HT-29 (cell line): ENCODE data around the gene WDR37. TPM values are rescaled to one million over a fixed set of nuclear protein-coding genes. Genes with fewer than 3 reads are reported as not detected.
"Not testable (repeated sequence)": the region's sequence is repeated elsewhere in the genome, so short reads cannot be mapped to it uniquely, and the experiment has no call there.

Experiments used
- DNase-seq: peaks from one replicate; pipeline ENCODE4 v3.0.0-alpha.2; 2015; ENCODE audit warnings: low spot score
- total RNA-seq: library from RNA; depleted of rRNA; stranded (reverse); fragments of >200 nt; shearing (Covaris generic); gene quantifications from 2 replicates; pipeline ENCODE4 v1.2.3, GENCODE V29; 2014

WDR37 gene
- total RNA-seq, 1 experiment from 2014 or later: 7.2 TPM

DNA sequence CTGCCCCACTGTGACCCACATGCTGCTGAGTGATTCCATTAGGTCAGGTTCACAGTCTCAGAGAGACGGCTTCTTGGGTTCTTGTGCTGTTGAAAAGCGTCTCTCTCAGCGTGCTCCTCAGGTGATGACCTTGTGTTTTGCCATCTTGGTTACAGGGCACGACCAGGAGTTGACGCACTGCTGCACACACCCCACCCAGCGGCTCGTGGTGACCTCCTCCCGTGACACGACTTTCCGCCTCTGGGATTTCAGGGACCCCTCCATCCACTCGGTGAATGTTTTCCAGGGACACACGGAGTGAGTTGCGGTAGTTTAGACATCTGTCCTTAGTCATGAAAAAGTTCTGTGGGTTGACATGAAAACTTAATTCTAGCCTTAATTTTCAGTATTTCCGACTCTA, 48.8 kb downstream of the WDR37 start:
- DNase-seq: no peak

GRCh38 chr10:1107004-1107403, 50.8 kb downstream of the WDR37 start:
- DNase-seq: no peak

GRCh38 chr10:1107679-1108078, 51.5 kb downstream of the WDR37 start:
- DNase-seq: peak; percentile 33

DNA sequence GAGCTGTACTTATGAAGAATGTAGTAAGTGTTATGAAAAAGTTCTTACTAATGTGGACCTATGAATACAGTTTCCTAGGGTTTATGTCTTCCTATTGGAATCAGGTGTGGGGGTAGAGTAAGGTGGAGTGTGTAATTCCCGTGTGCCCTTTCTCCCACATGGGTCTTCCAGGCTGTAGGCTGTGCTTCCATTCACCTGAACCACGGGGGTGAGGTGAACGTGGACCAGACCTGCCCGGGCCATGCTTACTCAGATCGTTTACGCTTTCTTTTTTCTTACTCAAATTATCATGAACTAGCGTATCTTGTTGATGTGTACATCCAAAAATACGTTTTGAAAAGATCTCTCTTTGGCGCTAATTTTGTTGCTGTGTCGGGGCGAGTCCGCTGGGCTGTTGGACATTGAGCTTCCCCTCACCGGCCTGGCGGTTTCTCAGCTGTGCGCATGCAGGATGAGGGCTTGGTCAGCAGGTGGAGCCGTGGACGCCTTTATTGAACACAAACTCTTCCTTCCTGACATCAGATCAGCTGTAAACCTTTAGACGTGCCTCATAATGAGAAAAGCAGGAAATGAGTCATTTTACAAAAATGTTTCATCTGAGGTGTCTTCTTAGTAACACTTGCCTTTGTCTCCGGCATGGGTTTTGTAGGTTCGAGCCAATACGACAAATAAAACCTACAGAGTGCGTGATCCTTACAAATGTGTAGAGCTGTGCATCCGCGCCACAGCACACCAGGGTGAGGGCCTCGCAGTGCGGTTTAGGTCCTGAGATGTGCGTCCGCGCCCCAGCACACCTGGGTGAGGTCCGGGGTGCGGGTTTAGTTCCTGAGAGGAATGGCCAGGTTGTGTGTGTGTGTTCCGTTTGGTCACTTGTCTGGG, 53.8 kb downstream of the WDR37 start:
- peak; percentile 84 for DNase-seq

DNA sequence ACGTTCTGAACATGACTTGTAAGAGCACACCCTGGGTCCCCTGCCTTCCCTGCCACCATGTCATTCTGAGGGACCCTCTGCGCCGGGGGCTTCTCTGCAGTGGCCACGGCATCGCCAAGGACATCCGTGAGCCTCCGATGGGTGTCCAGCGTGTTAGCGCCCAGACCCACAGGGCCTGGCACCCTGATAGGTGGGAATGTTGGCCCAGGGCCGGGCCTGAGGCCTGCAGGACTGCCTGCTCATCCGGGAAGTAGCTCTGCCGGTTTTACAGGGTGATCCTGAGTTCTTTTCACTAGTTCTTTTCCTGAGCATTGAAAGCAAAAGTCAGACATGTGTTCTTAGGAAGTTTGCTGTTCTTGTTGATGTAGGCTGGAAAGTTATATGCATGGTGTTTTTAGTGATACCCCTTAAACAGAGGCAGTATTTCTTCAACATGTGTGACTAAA, 54.5 kb downstream of the WDR37 start:
- DNase-seq: peak; percentile 56

- DNase-seq: no peak
Observed at GRCh38 chr10:1114315-1114714, 58.1 kb downstream of the WDR37 start.

DNA sequence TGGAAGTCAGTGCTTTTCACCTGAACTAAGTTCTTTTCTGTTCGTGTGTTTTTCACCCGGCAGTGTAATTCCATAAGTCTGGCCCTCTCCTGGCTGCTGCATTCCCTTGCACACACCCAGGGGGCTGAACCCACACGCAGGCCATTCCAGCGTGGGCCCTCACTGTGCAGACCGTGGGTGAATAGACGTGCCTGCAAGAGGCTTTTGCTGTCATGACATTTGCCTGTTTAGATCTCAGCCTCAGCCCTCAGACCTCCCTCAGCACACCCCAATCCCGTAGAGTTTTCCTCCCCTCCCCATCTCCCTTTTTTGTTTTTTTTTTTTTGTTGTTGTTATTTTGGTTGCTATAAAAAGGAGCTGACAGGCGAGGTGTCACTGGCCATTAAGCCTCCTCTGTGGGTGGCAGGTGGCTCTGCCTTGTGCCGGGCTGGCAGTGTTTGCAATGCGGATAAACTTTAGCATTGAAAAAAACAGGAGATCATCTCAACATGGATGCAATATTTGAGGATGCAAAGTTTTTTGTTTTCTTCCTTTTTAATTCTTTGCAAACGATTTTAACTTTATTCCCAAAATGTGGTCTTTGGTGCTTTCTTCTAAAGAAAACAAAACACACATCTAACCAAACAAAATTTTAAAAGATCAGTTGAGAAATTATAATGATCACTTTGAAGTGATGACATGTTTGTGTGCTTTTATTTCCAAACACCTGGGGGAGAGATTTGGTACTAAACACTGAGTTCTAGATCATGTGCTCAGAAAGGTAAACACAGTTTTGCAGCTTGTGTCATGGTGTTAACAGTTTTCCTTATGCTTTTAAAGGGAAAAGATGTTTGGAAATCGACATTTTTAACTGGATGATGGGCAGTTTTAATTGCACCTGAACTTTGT, 58.8 kb downstream of the WDR37 start:
- DNase-seq: no peak

GRCh38 chr10:1115607-1115955, 59.4 kb downstream of the WDR37 start:
- no peak for DNase-seq

DNA sequence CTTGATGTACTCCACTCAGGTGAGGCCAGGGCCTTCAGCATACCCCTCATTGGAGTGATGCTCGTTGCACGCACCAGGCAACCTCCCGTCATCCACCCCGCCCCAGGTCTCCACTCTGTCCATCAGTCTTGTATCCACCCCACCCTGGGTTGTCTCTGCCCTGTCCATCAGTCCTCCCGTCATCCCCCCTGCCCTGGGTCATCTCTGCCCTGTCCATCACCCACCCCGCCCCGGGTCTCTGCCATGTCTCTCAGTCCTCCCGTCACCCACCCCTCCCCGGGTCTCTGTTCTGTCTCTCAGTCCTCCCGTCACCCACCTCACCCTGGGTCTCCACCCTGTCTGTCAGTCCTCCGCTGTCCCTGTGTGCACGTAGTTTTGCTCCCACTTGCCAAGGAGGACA, 59.9 kb downstream of the WDR37 start:
- DNase-seq: no peak

DNA sequence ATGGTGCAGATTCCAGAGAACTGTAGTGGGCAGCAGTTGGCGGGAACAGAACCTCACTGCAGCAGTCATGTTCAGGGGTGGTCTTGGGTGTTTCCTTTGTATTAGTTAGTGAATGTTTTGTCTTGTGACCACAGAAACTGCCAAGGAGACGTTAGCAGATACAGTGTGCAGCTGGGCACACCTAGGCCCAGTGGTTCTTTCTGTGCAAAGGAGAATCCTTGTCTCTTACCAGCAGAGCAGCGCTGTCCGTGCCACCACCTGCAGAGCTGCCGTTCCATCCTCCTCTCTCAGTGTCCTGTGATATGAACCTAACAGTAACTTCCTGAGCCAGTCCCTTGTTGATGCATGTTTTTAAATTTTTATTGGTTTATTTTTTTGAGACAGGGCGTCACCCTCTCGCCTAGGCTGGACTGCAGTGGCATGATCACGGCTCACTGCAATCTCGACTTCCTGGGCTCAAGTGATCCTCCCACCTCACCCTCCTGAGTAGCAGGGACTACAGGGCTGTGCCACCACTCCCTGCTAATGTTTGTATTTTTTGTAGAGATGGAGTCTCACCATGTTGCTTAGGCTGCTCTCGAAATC, 60.6 kb downstream of the WDR37 start:
- DNase-seq: no peak

DNA sequence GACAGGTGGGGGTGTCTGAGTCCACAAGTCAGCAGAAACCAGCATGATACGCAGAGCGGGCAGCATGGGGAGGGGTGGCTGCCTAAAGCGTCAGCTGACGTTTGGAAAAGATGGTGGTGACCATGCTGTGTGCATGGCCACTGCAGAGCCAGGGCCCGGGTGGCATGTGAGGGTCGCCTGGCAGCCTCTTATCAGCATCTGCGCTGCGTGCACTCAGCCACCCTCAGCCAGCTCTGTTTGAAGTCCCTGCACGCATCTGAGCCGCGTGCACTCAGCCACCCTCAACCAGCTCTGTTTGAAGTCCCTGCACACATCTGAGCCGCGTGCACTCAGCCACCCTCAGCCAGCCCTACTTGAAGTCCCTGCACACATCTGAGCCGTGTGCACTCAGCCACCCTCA, 61.5 kb downstream of the WDR37 start:
- DNase-seq: no peak

DNA sequence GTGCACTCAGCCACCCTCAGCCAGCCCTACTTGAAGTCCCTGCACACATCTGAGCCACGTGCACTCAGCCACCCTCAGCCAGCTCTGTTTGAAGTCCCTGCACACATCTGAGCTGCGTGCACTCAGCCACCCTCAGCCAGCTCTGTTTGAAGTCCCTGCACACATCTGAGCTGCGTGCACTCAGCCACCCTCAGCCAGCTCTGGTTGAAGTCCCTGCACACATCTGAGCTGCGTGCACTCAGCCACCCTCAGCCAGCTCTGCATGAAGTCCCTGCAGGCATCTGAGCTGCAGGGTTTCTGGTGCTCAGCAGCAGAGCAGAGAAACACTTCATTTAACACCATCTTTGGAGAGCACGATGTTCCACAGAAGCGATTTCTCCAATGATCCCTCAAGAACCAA, 62.1 kb downstream of the WDR37 start:
- not testable (repeated sequence) for DNase-seq

GRCh38 chr10:1119027-1119426, 62.8 kb downstream of the WDR37 start:
- no peak for DNase-seq

GRCh38 chr10:1119501-1119900, 63.3 kb downstream of the WDR37 start:
- no peak for DNase-seq

DNA sequence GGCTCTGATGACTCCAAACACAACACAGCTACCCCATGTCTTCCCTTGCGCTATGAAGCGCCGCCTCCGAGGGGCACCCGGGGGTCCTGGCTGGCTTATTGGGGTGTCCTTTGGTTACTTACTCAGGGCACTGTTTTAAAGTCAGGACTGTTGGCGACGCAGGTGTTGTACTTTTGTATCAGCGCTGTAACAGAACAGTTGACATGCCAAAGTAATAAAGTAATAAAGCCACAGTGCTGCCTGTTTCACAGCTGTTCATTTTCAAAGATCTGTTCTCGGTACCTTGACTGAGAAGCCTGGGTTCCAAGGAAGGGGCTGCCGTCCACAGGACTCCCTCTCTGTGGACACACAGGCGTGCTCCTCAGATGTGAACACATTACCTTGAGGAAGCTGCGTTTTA, 64.1 kb downstream of the WDR37 start:
- DNase-seq: no peak

- no peak for DNase-seq
Observed at GRCh38 chr10:1120801-1121211, 64.6 kb downstream of the WDR37 start.

DNA sequence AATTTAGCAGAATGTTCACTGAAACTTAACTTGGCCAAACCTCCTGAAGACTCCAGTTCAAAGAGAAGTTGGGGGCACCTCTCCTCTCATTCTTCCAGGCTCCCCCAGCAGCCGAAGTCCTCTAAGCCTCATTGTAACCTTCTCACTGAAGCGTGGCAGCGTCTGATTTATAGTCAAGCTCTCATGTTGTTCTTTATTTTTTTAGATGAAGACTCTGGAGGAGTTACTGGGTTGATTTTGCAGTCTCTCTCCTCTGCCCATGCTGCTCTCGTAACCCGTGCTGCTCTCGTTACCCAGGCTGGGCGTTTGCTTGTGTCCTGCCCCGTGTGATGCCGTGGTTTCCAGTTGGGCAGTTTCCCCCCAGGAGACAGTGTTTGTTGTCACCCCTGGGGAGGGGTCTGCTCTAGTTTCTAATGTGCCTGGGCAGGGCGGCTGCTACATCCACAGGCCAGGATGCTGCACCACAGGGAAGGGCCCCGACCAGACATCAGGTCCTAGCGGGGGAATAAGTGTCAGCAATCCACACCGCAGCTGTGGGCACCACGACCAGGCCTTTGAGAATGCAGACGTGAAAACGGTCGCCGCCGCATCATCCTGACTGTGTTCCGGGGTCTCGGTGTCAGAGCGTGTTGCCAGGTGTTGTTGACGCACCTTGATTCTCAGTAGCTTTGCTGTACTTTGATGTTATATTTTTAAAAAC, 65.2 kb downstream of the WDR37 start:
- DNase-seq: no peak

DNA sequence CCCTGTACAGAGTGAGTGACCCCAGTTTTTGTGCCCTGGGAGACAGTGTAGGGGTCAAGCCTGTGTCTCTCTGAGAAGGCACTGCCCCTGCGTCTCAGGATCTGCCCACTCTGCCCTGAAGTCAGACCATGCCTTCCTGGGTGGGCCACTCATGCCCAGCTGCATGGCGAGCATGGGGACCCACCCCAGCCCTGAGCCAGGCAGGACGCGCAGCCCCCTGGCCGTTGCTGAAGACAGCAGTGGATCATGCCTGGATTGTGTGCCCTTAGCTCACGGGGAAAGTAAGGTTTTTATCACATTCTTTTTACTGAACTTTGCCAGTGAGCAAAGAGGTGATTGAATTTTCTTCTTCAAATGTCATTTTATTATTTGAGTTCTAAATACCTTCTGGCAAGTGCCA, 66.2 kb downstream of the WDR37 start:
- no peak for DNase-seq

- no peak for DNase-seq
Observed at GRCh38 chr10:1123198-1123597, 67.0 kb downstream of the WDR37 start.

DNA sequence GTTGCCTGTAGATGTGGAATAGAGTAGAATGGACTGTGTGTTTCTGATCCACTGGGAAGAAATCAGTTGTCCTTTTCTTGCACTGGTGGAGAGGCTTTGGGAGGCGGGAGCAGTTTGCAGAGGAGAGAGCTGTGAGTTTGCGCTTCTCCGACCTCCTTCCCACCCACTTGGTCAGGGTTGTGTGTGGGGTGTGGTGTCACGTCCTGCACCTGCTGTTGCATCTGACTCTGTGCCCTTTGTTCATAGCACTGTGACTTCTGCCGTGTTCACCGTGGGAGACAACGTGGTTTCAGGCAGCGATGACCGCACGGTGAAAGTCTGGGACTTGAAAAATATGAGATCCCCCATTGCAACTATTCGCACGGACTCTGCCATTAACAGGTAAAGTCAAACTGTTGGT, 67.8 kb downstream of the WDR37 start:
- DNase-seq: no peak

GRCh38 chr10:1124796-1125195, 68.6 kb downstream of the WDR37 start:
- DNase-seq: no peak

- DNase-seq: no peak
Observed at GRCh38 chr10:1126461-1126860, 70.3 kb downstream of the WDR37 start.
